H1 (cell line): ENCODE results near the gene DDX18. TPM values are rescaled to one million over a fixed set of nuclear protein-coding genes. Genes with fewer than 3 reads are reported as not detected.
A peak's percentile ranks its signal among the peaks of the same experiment; 100 is the strongest.

Source experiments
- CTCF ChIA-PET: fragments of 300-600 bp; sonication (Branson Sonifier 250); formaldehyde crosslinking; loops from one replicate; lab custom pipeline; 2021; ENCODE audit not compliant: partially characterized antibody; lab: Charles Lee
- POLR2A ChIA-PET: fragments of 300-600 bp; sonication (Branson Sonifier 250); formaldehyde crosslinking; loops from one replicate; lab custom pipeline; 2021; ENCODE audit warnings: inconsistent platforms; ENCODE audit not compliant: partially characterized antibody; lab: Charles Lee
- DNase-seq, 2 experiments: peaks; one replicate each; pipeline versions ENCODE4 v3.0.0 to v3.0.0-alpha.2; 2010 to 2022; ENCODE audit warnings: low spot score in 2 of 2, low read depth in 1 of 2, mixed read lengths in 1 of 2
- FAIRE-seq: peaks from 2 replicates; lab custom pipeline; 2011; peaks lifted over from hg19 to GRCh38; lab: Jason Lieb, UNC
- H2AFZ ChIP-seq: 2 replicates; pipeline ENCODE4 v1.8.1; 2012; ENCODE audit warnings: low read length, inconsistent platforms
- H2AK5ac ChIP-seq: 2 replicates; pipeline ENCODE4 v1.6.1; 2013; ENCODE audit warnings: low read depth, low read length
- H2BK120ac ChIP-seq: replicated peaks from 2 replicates; pipeline ENCODE3; 2013; ENCODE audit warnings: low read depth, low read length, inconsistent platforms
- H2BK12ac ChIP-seq: 2 replicates; pipeline ENCODE4 v1.6.1; 2013; ENCODE audit warnings: low read depth, low read length
- H2BK15ac ChIP-seq: 2 replicates; pipeline ENCODE4 v1.6.1; 2013; ENCODE audit warnings: low read length
- H2BK20ac ChIP-seq: 2 replicates; pipeline ENCODE4 v1.6.1; 2013; ENCODE audit warnings: low read length
- H2BK5ac ChIP-seq: 2 replicates; pipeline ENCODE4 v1.6.1; 2013; ENCODE audit warnings: low read depth, low read length
- H3K14ac ChIP-seq: 2 replicates; pipeline ENCODE4 v1.6.1; 2013; ENCODE audit warnings: inconsistent platforms; ENCODE audit not compliant: insufficient read length
- H3K18ac ChIP-seq: 2 replicates; pipeline ENCODE4 v1.6.1; 2013; ENCODE audit warnings: low read length; ENCODE audit errors: extremely low read depth
- H3K23ac ChIP-seq: 2 replicates; pipeline ENCODE4 v1.6.1; 2013; ENCODE audit warnings: inconsistent platforms; ENCODE audit not compliant: insufficient read length
- H3K23me2 ChIP-seq: 2 replicates; pipeline ENCODE4 v1.6.1; 2013; ENCODE audit warnings: low read depth, low read length
- H3K27ac ChIP-seq: 2 replicates; pipeline ENCODE4 v1.6.1; 2011; ENCODE audit warnings: low read depth, low read length, inconsistent platforms
- H3K27me3 ChIP-seq, 4 experiments: replicated peaks in 1 of 4; 1 replicate in 1 of 4; 2 replicates in 3 of 4; pipeline versions ENCODE4 v1.6.1 to v1.8.1; 2011 to 2013; ENCODE audit warnings: low read length in 3 of 4, mild to moderate bottlenecking in 3 of 4, inconsistent platforms in 2 of 4, mixed read lengths in 2 of 4, moderate library complexity in 1 of 4; ENCODE audit not compliant: control insufficient read depth in 3 of 4, insufficient read depth in 3 of 4; ENCODE audit errors: extremely low read depth in 1 of 4
- H3K36me3 ChIP-seq, 4 experiments: 2 replicates each; pipeline versions ENCODE4 v1.6.1 to v1.8.1; 2011 to 2013; ENCODE audit warnings: mild to moderate bottlenecking in 4 of 4, low read length in 3 of 4, moderate library complexity in 2 of 4, control low read depth in 1 of 4, inconsistent platforms in 1 of 4; ENCODE audit not compliant: insufficient read depth in 4 of 4, control insufficient read depth in 2 of 4
- H3K4ac ChIP-seq: replicated peaks from 2 replicates; pipeline ENCODE3; 2013; ENCODE audit warnings: low read length, low read depth, mixed read lengths, inconsistent platforms; ENCODE audit not compliant: insufficient read length
- H3K4me1 ChIP-seq, 4 experiments: replicated peaks in 1 of 4; 1 replicate in 1 of 4; 2 replicates in 3 of 4; pipeline versions ENCODE4 v1.6.1 to v1.8.1; 2011 to 2013; ENCODE audit warnings: low read length in 3 of 4, inconsistent platforms in 2 of 4, mixed read lengths in 1 of 4; ENCODE audit not compliant: insufficient read depth in 4 of 4, control insufficient read depth in 3 of 4
- H3K4me2 ChIP-seq, 2 experiments: 2 replicates each; pipeline versions ENCODE4 v1.6.1 to v1.8.1; 2011 to 2013; ENCODE audit warnings: low read depth in 2 of 2, low read length in 2 of 2, control low read depth in 1 of 2, inconsistent platforms in 1 of 2, mild to moderate bottlenecking in 1 of 2; ENCODE audit not compliant: insufficient read depth in 1 of 2
- H3K4me3 ChIP-seq, 4 experiments: fragments of 200-600, 300-600 bp in 1 of 4; sonication (generic), shearing (Covaris generic), sonication (Bioruptor Twin) in 1 of 4; 2 replicates each; pipeline versions ENCODE4 v1.5.1 to v1.8.1; 2011 to 2016; ENCODE audit warnings: low read length in 4 of 4, low read depth in 3 of 4, control low read depth in 2 of 4, inconsistent platforms in 2 of 4, mild to moderate bottlenecking in 2 of 4, mixed read lengths in 1 of 4, moderate library complexity in 1 of 4; ENCODE audit not compliant: insufficient read depth in 2 of 4; ENCODE audit errors: extremely low read depth in 1 of 4
- H3K56ac ChIP-seq: replicated peaks from 2 replicates; pipeline ENCODE3; 2013; ENCODE audit warnings: low read depth, mild to moderate bottlenecking, mixed read lengths, low read length, inconsistent platforms; ENCODE audit not compliant: insufficient read length
- H3K79me1 ChIP-seq: 2 replicates; pipeline ENCODE4 v1.6.1; 2013; ENCODE audit warnings: low read depth, low read length, control low read depth
- H3K79me2 ChIP-seq, 2 experiments: 2 replicates each; pipeline versions ENCODE4 v1.6.1 to v1.8.1; 2012 to 2013; ENCODE audit warnings: low read length in 2 of 2, mild to moderate bottlenecking in 2 of 2, inconsistent platforms in 1 of 2; ENCODE audit not compliant: insufficient read depth in 2 of 2, control insufficient read depth in 1 of 2
- H3K9ac ChIP-seq, 4 experiments: replicated peaks in 1 of 4; 1 replicate in 1 of 4; 2 replicates in 3 of 4; pipeline versions ENCODE4 v1.6.1 to v1.8.1; 2011 to 2013; ENCODE audit warnings: low read depth in 3 of 4, low read length in 3 of 4, control low read depth in 2 of 4, mild to moderate bottlenecking in 2 of 4, moderate library complexity in 2 of 4, inconsistent platforms in 1 of 4; ENCODE audit errors: extremely low read depth in 1 of 4
- H3K9me3 ChIP-seq, 2 experiments: 2 replicates each; pipeline versions ENCODE4 v1.6.1 to v1.8.1; 2012 to 2013; ENCODE audit warnings: mild to moderate bottlenecking in 2 of 2, moderate library complexity in 2 of 2, control low read depth in 1 of 2, inconsistent platforms in 1 of 2, low read depth in 1 of 2, low read length in 1 of 2, mixed read lengths in 1 of 2; ENCODE audit not compliant: insufficient read depth in 2 of 2
- H4K20me1 ChIP-seq, 2 experiments: replicated peaks in 1 of 2; 2 replicates each; pipeline versions ENCODE3 to v1.8.1; 2011 to 2013; ENCODE audit warnings: inconsistent platforms in 2 of 2, low read length in 2 of 2, mild to moderate bottlenecking in 1 of 2; ENCODE audit not compliant: insufficient read depth in 2 of 2, control insufficient read depth in 1 of 2
- H4K5ac ChIP-seq: 2 replicates; pipeline ENCODE4 v1.6.1; 2013; ENCODE audit warnings: low read length, low read depth, mixed read lengths, inconsistent platforms; ENCODE audit not compliant: insufficient read length
- H4K8ac ChIP-seq: 2 replicates; pipeline ENCODE4 v1.8.0; 2013; ENCODE audit warnings: mild to moderate bottlenecking, moderate library complexity, low read length, inconsistent platforms; ENCODE audit not compliant: insufficient read depth; ENCODE audit errors: extremely low read depth
- H4K91ac ChIP-seq: replicated peaks from 2 replicates; pipeline ENCODE3; 2013; ENCODE audit warnings: low read length, mixed read lengths, inconsistent platforms; ENCODE audit not compliant: insufficient read length
- HDAC2 ChIP-seq, 2 experiments: fragments of 300-600 bp in 1 of 2; sonication (generic) in 1 of 2; IDR thresholded peaks; 2 replicates each; pipeline ENCODE4 v1.6.1; 2011 to 2012; ENCODE audit warnings: low read depth in 2 of 2, low read length in 2 of 2, mild to moderate bottlenecking in 2 of 2, moderate library complexity in 2 of 2, borderline replicate concordance in 1 of 2, inconsistent platforms in 1 of 2
- SIRT6 ChIP-seq: IDR thresholded peaks from one replicate; pipeline ENCODE4 v1.7.1; 2012; ENCODE audit warnings: low read length, inconsistent platforms
- TEAD4 ChIP-seq: IDR thresholded peaks from 2 replicates; pipeline ENCODE4 v1.6.1; 2012; ENCODE audit warnings: low read depth, low read length, inconsistent platforms, mixed read lengths
- WGBS, 2 experiments: shearing (Covaris generic) in 1 of 2; methylation state at CpG; one replicate each; pipeline versions ENCODE4 v1.1.6 to v1.1.7; 2013 to 2015; ENCODE audit warnings: low lambda C conversion rate in 2 of 2, mixed read lengths in 2 of 2, inconsistent platforms in 1 of 2, low coverage in 1 of 2, missing lambda C conversion rate in 1 of 2; ENCODE audit not compliant: insufficient replicate concordance in 2 of 2, insufficient coverage in 1 of 2, insufficient read length in 1 of 2; ENCODE audit errors: extremely low coverage in 1 of 2, missing lambda C conversion rate in 1 of 2; 5-methylcytosine and 5-hydroxymethylcytosine counted together
- polyA plus RNA-seq, 7 experiments: library from polyadenylated mRNA; depleted of rRNA in 3 of 7; stranded (reverse) in 5 of 7; unstranded in 2 of 7; fragments of >200 nt in 5 of 7; fragments of 200-250 nt in 2 of 7; gene quantifications; 1 replicate in 5 of 7; 2 replicates in 1 of 7; 4 replicates in 1 of 7; pipeline versions ENCODE4 v1.2.1 to v1.2.3, GENCODE V29; 2011 to 2013; ENCODE audit warnings: missing spikeins in 2 of 7, mixed read lengths in 2 of 7
- total RNA-seq: library from RNA; stranded (reverse); fragmentation: NEBNext Ultra II Directional; extraction: Animal tissue kit (Norgen Biotek cat#: 25700); gene quantifications from 2 replicates; pipeline ENCODE4 v1.2.1, GENCODE V29; 2021
- TF ChIP-seq, protein P1 (sequence below): IDR thresholded peaks from 2 replicates; pipeline ENCODE4 v1.6.1; 2011; ENCODE audit warnings: low read depth, mild to moderate bottlenecking, low read length; ENCODE audit not compliant: insufficient read depth

DDX18 gene
- total and polyA plus RNA-seq, 2 of the 8 experiments (the other 6 are each of a cell fraction or from before 2014, with no cell fraction given): 31.3 to 119 TPM

- Histone ChIP-seq H3K4ac (no peak overlapping the region), H3K27ac (no peak overlapping the region), H3K27me3 (no peaks in the 10 kb centered on the region), H3K9ac (peak overlapping the region in 1 of 4 experiments; percentile 8; a peak in 1 of 7 replicates), H4K91ac (no peak overlapping the region), H2BK5ac (no peak overlapping the region), H2BK15ac (no peak overlapping the region), H2BK12ac (no peak overlapping the region), H4K20me1 (no peaks in the 10 kb centered on the region), H4K8ac (no peak overlapping the region), H3K4me2 (no peak overlapping the region), H2BK20ac (no peak overlapping the region), H3K23ac (no peak overlapping the region), H3K23me2 (no peaks in the 10 kb centered on the region), H2AFZ (no peak overlapping the region), H3K14ac (no peak overlapping the region), H3K79me1 (no peaks in the 10 kb centered on the region), H3K4me1 (no peaks in the 10 kb centered on the region), H3K36me3 (no peaks in the 10 kb centered on the region), H3K4me3 (no peak overlapping the region), H2AK5ac (no peak overlapping the region), H3K56ac (no peak overlapping the region), H3K79me2 (no peaks in the 10 kb centered on the region), H4K5ac (no peak overlapping the region), H2BK120ac (no peak overlapping the region), H3K18ac (no peak overlapping the region), H3K9me3 (no peaks in the 10 kb centered on the region)
- no peak for DNase-seq
- CTCF ChIA-PET: interaction anchor here (1.2 to 1.6 kb wide), 3 partner anchors 8 to 20 kb away, joined by 5 to 7 read pairs (median 7); partner anchors contain the start of gene DDX18
- POLR2A ChIA-PET: interaction anchor here (0.7 to 0.8 kb wide), 2 partner anchors 9 kb away, joined by 3 read pairs; no protein-coding TSS in a partner anchor
- FAIRE-seq: no peak
- 91% methylated on average over 2 of the region's 2 CpGs; no CpG with 5 or more reads in 1 of the 2 experiments for WGBS, 2 experiments
- TF ChIP-seq SIRT6 (no peak), TEAD4 (no peak), HDAC2 (IDR thresholded peaks at IDR 0.05; ENCODE audit: borderline replicate concordance in 1 of 2, low read depth in 2 of 2, low read length in 2 of 2) (no peak)
- TF ChIP-seq, protein P1, sequence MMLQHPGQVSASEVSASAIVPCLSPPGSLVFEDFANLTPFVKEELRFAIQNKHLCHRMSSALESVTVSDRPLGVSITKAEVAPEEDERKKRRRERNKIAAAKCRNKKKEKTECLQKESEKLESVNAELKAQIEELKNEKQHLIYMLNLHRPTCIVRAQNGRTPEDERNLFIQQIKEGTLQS: no peak
Measured at GRCh38 chr2:117794668-117795067, 19.8 kb upstream of the DDX18 start.
